Activated CD4-positive, alpha-beta T cell treated with anti-CD3 and anti-CD28 coated beads, Interleukin-2, amount 10 ng/mL, durations not matched to agents 24 days and 14 days (primary cell): ENCODE data around the gene NDFIP2. TPM values are rescaled to one million over a fixed set of nuclear protein-coding genes. Genes with fewer than 3 reads are reported as not detected.

ENCODE experiments used
- DNase-seq: peaks from one replicate; pipeline ENCODE4 v3.0.0; 2022
- H3K27ac Mint-ChIP-seq: one replicate; pipeline ENCODE4 v1.8.0; 2022; ENCODE audit warnings: mild to moderate bottlenecking, mixed read lengths
- H3K27me3 Mint-ChIP-seq: one replicate; pipeline ENCODE4 v1.8.0; 2022; ENCODE audit warnings: mixed read lengths
- H3K36me3 Mint-ChIP-seq: one replicate; pipeline ENCODE4 v1.8.0; 2022; ENCODE audit warnings: low read depth, mild to moderate bottlenecking, mixed read lengths
- H3K4me1 Mint-ChIP-seq: one replicate; pipeline ENCODE4 v1.8.0; 2021; ENCODE audit warnings: mixed read lengths
- H3K4me3 Mint-ChIP-seq: one replicate; pipeline ENCODE4 v1.8.0; 2022; ENCODE audit warnings: mild to moderate bottlenecking, moderate library complexity, mixed read lengths
- H3K9me3 Mint-ChIP-seq: one replicate; pipeline ENCODE4 v1.8.0; 2021; ENCODE audit warnings: mixed read lengths
- intact Hi-C: fragments of 100-400 bp; cut with micrococcal nuclease; formaldehyde crosslinking; loops from one replicate; pipeline ENCODE4 v1.15.1; 2023
- total RNA-seq: library from RNA; stranded (reverse); gene quantifications from 2 replicates; pipeline ENCODE4 v1.2.3, GENCODE V29; 2022

The NDFIP2 gene
- total RNA-seq, 1 donor from 2014 or later = 258 TPM

- Mint-ChIP-seq H3K4me3 (peak overlapping the region; percentile 23), H3K27ac (no peak overlapping the region), H3K9me3 (peaks cover 14% of the 10 kb centered on the region), H3K27me3 (no peaks in the 10 kb centered on the region), H3K4me1 (peaks cover 22% of the 10 kb centered on the region), H3K36me3 (peaks cover 5% of the 10 kb centered on the region)
- intact Hi-C loops = loop anchor here (1.0 kb wide), 1 partner anchor 13 kb away; the partner anchor contains the start of gene NDFIP2
- DNase-seq = no peak
Measured at GRCh38 chr13:79468402-79468801, 12.6 kb upstream of the NDFIP2 start.

- Mint-ChIP-seq H3K9me3 (peaks cover 14% of the 10 kb centered on the region), H3K4me1 (peaks cover 20% of the 10 kb centered on the region), H3K27me3 (no peaks in the 10 kb centered on the region), H3K27ac (peak overlapping the region; percentile 27), H3K4me3 (no peak overlapping the region), H3K36me3 (peaks cover 5% of the 10 kb centered on the region)
- intact Hi-C loops = loop anchor here (1.0 kb wide), 1 partner anchor 12 kb away; the partner anchor contains the start of gene NDFIP2
- no peak for DNase-seq
Measured at GRCh38 chr13:79468819-79469218, 12.1 kb upstream of the NDFIP2 start.

- Mint-ChIP-seq H3K9me3 (peaks cover 19% of the 10 kb centered on the region), H3K36me3 (peaks cover 8% of the 10 kb centered on the region), H3K27ac (no peak overlapping the region), H3K4me1 (peaks cover 20% of the 10 kb centered on the region), H3K4me3 (no peak overlapping the region), H3K27me3 (no peaks in the 10 kb centered on the region)
- intact Hi-C loops = no loop called here
- no peak for DNase-seq
Measured at GRCh38 chr13:79469608-79470007, 11.3 kb upstream of the NDFIP2 start.

- Mint-ChIP-seq H3K4me3 (no peak overlapping the region), H3K27ac (no peak overlapping the region), H3K4me1 (peaks cover 20% of the 10 kb centered on the region), H3K9me3 (peaks cover 20% of the 10 kb centered on the region), H3K36me3 (peaks cover 9% of the 10 kb centered on the region), H3K27me3 (no peaks in the 10 kb centered on the region)
- intact Hi-C loops = loop anchor here (1.0 kb wide), 1 partner anchor 10 kb away; no protein-coding TSS in a partner anchor
- DNase-seq = no peak
Measured at GRCh38 chr13:79470666-79471065, 10.3 kb upstream of the NDFIP2 start.

- no peak overlapping the region for H3K4me3 Mint-ChIP-seq
- H3K27ac Mint-ChIP-seq = no peak overlapping the region
- intact Hi-C loops = no loop called here
- no peak for DNase-seq
- peaks cover 7% of the 10 kb centered on the region for H3K36me3 Mint-ChIP-seq
- peaks cover 27% of the 10 kb centered on the region for H3K4me1 Mint-ChIP-seq
- H3K9me3 Mint-ChIP-seq = peaks cover 14% of the 10 kb centered on the region
- H3K27me3 Mint-ChIP-seq = no peaks in the 10 kb centered on the region
Measured at GRCh38 chr13:79475569-79475968, 5.4 kb upstream of the NDFIP2 start.

- peaks cover 19% of the 10 kb centered on the region for H3K36me3 Mint-ChIP-seq
- intact Hi-C loops = no loop called here
- H3K4me1 Mint-ChIP-seq = peaks cover 37% of the 10 kb centered on the region
- H3K27ac Mint-ChIP-seq = peak overlapping the region; percentile 3
- H3K9me3 Mint-ChIP-seq = peaks cover 7% of the 10 kb centered on the region
- DNase-seq = no peak
- H3K27me3 Mint-ChIP-seq = peaks cover 3% of the 10 kb centered on the region
- H3K4me3 Mint-ChIP-seq = no peak overlapping the region
Measured at GRCh38 chr13:79477968-79478367, 3.0 kb upstream of the NDFIP2 start.

- H3K4me1 Mint-ChIP-seq = peaks cover 46% of the 10 kb centered on the region
- no peaks in the 10 kb centered on the region for H3K9me3 Mint-ChIP-seq
- peak overlapping the region; percentile 98 for H3K27ac Mint-ChIP-seq
- DNase-seq = no peak
- intact Hi-C loops = loop anchor here (1.0 kb wide), 1 partner anchor 9 kb away; no protein-coding TSS in a partner anchor
- H3K4me3 Mint-ChIP-seq = peak overlapping the region; percentile 90
- peaks cover 3% of the 10 kb centered on the region for H3K27me3 Mint-ChIP-seq
- H3K36me3 Mint-ChIP-seq = peaks cover 29% of the 10 kb centered on the region
Measured at GRCh38 chr13:79479882-79480281, 1.1 kb upstream of the NDFIP2 start.

GRCh38 chr13:79481685-79482052, 714 bp downstream of the NDFIP2 start:
- intact Hi-C loops = loop anchor here (1.0 kb wide), 9 partner anchors 10 to 88 kb away; no protein-coding TSS in a partner anchor
- H3K4me1 Mint-ChIP-seq = peaks cover 62% of the 10 kb centered on the region
- peaks cover 44% of the 10 kb centered on the region for H3K36me3 Mint-ChIP-seq
- H3K27ac Mint-ChIP-seq = peak overlapping the region; percentile 98
- peak overlapping the region; percentile 90 for H3K4me3 Mint-ChIP-seq
- peaks cover 3% of the 10 kb centered on the region for H3K27me3 Mint-ChIP-seq
- peak; percentile 84 for DNase-seq
- H3K9me3 Mint-ChIP-seq = no peaks in the 10 kb centered on the region

- no peak for DNase-seq
- peak overlapping the region; percentile 98 for H3K27ac Mint-ChIP-seq
- H3K27me3 Mint-ChIP-seq = peaks cover 3% of the 10 kb centered on the region
- H3K36me3 Mint-ChIP-seq = peaks cover 52% of the 10 kb centered on the region
- peak overlapping the region; percentile 90 for H3K4me3 Mint-ChIP-seq
- intact Hi-C loops = no loop called here
- H3K4me1 Mint-ChIP-seq = peaks cover 67% of the 10 kb centered on the region
- H3K9me3 Mint-ChIP-seq = no peaks in the 10 kb centered on the region
Measured at GRCh38 chr13:79482281-79482970, 1.5 kb downstream of the NDFIP2 start.

- Mint-ChIP-seq H3K9me3 (no peaks in the 10 kb centered on the region), H3K36me3 (peaks cover 58% of the 10 kb centered on the region), H3K4me1 (peaks cover 73% of the 10 kb centered on the region), H3K4me3 (peak overlapping the region; percentile 83), H3K27ac (peak overlapping the region; percentile 92), H3K27me3 (peaks cover 3% of the 10 kb centered on the region)
- intact Hi-C loops = no loop called here
- DNase-seq = no peak
Measured at GRCh38 chr13:79483086-79483706, 2.2 kb downstream of the NDFIP2 start.

- peaks cover 71% of the 10 kb centered on the region for H3K4me1 Mint-ChIP-seq
- H3K36me3 Mint-ChIP-seq = peaks cover 73% of the 10 kb centered on the region
- H3K27me3 Mint-ChIP-seq = peaks cover 3% of the 10 kb centered on the region
- peaks cover 8% of the 10 kb centered on the region for H3K9me3 Mint-ChIP-seq
- H3K27ac Mint-ChIP-seq = peak overlapping the region; percentile 83
- peak overlapping the region; percentile 83 for H3K4me3 Mint-ChIP-seq
- DNase-seq = peak; percentile 75
- intact Hi-C loops = no loop called here
Measured at GRCh38 chr13:79485014-79485811, 4.3 kb downstream of the NDFIP2 start.

- DNase-seq = no peak
- H3K27ac Mint-ChIP-seq = peak overlapping the region; percentile 94
- peaks cover 2% of the 10 kb centered on the region for H3K27me3 Mint-ChIP-seq
- H3K9me3 Mint-ChIP-seq = peaks cover 8% of the 10 kb centered on the region
- H3K36me3 Mint-ChIP-seq = peaks cover 80% of the 10 kb centered on the region
- H3K4me1 Mint-ChIP-seq = peaks cover 74% of the 10 kb centered on the region
- intact Hi-C loops = loop anchor here (1.0 to 2.0 kb wide), 2 partner anchors 14 to 36 kb away; no protein-coding TSS in a partner anchor
- peak overlapping the region; percentile 69 for H3K4me3 Mint-ChIP-seq
Measured at GRCh38 chr13:79486433-79487188, 5.7 kb downstream of the NDFIP2 start.

- Mint-ChIP-seq H3K36me3 (peaks cover 64% of the 10 kb centered on the region), H3K4me1 (peaks cover 86% of the 10 kb centered on the region), H3K27ac (peak overlapping the region; percentile 92), H3K9me3 (peaks cover 8% of the 10 kb centered on the region), H3K27me3 (no peaks in the 10 kb centered on the region), H3K4me3 (peak overlapping the region; percentile 35)
- no peak for DNase-seq
- intact Hi-C loops = no loop called here
Measured at GRCh38 chr13:79490326-79490725, 9.4 kb downstream of the NDFIP2 start.
